Embryonic facial prominence (tissue), 1 donor: Measurements from ENCODE around the gene TSPAN18.

Source experiments
- DNase-seq: peaks from one replicate; pipeline ENCODE4 v3.0.0-alpha.2; 2016; ENCODE audit errors: extremely low spot score

The TSPAN18 gene

GRCh38 chr11:44797051-44797450, 70.3 kb downstream of the TSPAN18 start:
- no peak for DNase-seq

DNA sequence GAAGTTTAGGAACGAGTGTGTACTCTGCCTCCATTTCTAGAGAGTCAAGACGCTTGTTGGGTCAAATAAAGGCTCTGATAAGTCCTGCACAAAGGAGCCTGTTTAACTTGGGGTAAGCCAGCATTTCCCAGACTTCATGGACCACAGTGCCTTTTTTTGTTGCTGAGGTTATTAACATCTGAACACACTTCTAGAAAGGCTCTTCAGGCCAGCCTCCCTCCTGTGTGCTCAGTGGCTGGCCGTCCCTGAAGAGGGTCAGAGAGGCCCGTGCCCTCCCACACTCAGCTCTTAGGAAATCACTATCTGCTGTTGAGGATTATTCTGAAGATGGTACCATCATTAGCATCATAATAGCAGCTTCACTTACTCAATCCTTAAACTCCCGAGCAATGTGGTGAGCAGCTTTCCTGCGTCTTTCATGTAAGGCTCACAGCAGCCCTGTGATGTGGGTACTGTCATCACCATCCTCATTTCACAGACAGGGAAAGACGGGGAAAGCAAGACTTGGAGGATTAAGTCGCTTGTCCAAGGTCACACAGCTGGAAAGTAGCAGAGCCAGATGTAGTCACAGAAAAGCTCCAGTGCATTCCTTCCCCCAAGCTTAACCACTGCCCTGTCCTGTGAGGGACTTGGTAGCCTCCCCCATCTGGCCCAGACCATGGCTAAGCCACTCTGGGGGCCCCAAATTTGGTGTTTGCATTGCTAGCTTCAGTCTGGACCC, 71.3 kb downstream of the TSPAN18 start:
- DNase-seq = no peak

GRCh38 chr11:44798607-44798972, 71.8 kb downstream of the TSPAN18 start:
- DNase-seq = no peak

GRCh38 chr11:44799012-44799411, 72.2 kb downstream of the TSPAN18 start:
- DNase-seq = no peak

DNA sequence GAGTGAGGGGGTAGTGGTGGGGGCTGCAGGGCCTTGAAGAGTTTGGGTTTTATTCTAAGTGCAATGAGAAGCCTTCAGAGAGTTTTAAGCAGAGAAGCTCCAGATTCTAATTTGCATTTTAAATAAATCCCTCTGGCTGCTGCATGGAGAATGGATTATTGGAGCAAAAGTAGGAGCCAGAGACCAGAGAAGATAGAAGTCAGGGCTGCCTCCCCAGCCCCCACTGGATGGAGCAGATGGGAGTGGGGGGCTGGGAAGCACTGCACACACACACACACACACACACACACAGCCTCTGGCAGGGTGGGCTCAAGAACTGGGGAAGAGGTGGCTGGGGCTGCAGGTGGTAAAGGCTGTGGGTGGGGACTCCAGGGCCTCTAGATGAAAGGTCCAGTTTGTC, 75.6 kb downstream of the TSPAN18 start:
- DNase-seq = no peak

DNA sequence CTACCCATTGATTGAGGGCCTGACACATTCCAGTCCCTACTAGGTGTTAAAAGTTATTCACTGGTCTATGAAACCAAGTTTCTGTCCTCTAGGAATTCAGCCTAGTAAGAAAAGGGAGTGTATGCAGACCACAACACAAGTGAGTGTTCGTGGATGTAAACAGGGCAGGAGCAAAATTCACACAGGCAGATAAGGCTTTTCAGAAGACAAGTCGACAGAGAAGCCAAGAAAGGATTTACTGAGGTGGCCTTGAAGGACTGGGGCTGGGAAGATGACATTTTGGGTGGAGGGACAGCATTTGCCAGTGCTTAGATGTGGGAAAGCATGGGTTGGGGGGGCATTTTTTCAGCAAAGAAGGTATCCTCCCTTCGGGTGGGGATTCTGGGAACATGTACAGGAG, 76.2 kb downstream of the TSPAN18 start:
- no peak for DNase-seq

DNA sequence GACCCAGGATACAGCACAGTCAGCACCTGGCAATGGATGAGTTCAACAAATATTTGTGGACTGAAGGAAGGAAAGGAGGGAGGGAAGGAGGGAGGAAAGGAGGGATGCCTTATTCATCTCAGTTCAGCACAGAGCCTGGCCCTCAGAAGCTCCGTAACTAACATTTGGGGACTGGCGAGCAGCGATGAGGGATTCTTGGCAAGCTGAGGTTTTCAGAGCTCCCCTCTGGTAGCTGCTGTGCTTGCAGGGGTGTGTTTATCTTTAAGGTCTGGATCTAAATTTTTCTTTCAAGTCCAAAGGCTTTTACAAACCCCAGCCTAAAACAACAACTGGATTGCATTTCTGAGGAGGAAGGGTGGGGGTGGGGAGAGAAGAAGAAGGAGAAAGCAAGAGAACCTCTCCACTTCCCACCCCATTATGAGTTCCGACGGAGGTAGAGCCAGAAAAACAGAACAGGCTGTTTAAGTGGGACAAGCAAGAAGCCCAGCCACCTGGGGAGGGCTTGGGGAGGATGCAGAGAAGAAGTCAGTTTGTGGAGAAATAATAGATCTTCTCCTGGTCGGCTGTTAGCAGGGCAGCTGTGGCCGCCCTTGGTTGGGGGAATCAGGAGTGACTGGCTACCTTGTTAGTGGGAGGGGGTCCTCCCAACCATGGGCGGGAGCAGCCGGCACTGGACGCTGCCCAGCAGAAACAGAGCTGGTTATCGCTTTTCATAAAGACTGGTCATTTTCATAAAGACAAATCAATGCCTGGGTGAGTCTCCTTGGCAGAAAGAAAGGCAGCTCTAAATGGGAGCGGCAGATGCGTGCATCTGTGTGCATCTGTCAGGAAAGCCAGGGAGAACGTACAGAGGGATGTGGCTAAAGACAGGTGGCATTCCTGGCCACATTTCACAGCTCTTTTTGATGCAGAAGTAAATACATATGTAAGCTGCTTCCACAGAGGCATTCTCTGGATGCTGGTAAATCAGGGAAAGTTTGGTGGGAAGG, 78.0 kb downstream of the TSPAN18 start:
- DNase-seq = no peak

- DNase-seq = no peak
These were observed 78.8 kb downstream of the TSPAN18 start for GRCh38 chr11:44805596-44805995.

DNA sequence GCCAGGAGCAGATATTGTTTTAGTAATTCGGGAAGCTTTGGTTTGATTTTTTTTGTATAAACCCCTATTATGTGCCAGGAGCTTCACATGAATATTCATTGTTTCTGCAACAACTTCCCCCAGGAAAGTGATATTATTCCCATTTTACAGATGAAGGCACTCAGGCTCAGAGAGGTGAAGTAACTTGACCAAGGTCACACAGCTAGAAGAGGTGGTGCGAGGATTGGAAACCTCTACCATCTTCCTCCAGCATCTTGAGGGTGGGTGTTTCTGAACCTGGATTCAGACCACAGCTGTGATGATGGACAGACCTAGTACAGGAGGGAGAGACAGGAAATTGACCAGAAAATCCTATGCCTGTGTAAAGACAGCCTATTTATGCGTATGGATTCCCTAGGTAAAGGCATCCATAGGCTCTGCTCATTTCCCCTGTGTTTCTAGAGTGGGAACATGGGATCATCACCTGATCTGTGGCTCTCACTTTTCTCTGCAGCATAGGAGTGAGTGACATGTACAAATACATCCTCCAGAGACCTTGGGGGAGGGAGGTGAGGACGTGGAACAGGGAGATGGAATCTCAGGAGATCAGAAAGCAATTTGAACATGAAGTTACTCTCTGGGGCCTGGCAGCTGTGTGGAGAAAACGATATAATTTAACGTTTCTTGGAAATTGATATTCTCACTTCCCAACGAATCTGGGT, 81.4 kb downstream of the TSPAN18 start:
- DNase-seq = no peak

DNA sequence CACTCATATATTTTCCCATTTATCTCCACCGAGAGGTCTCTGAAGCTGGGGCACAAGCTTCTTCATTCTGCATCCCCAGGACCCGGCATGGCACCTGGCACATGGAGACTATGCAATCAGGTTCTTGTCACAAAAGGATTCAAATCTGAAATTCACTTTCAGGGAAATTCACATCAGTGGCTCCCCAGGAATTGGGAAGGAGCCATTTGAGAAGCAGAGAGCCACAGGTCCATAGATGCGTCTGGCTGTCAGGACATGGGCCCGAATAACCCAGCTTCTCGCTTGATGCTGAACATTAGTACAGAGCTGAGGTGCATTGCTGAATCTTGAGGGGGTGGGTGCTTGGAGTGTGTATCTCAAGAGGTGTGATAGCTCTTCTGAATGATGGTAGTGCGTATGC, 82.5 kb downstream of the TSPAN18 start:
- no peak for DNase-seq

GRCh38 chr11:44811841-44812448, 85.2 kb downstream of the TSPAN18 start:
- DNase-seq = no peak

GRCh38 chr11:44812971-44813370, 86.2 kb downstream of the TSPAN18 start:
- no peak for DNase-seq

GRCh38 chr11:44813401-44813800, 86.6 kb downstream of the TSPAN18 start:
- no peak for DNase-seq

DNA sequence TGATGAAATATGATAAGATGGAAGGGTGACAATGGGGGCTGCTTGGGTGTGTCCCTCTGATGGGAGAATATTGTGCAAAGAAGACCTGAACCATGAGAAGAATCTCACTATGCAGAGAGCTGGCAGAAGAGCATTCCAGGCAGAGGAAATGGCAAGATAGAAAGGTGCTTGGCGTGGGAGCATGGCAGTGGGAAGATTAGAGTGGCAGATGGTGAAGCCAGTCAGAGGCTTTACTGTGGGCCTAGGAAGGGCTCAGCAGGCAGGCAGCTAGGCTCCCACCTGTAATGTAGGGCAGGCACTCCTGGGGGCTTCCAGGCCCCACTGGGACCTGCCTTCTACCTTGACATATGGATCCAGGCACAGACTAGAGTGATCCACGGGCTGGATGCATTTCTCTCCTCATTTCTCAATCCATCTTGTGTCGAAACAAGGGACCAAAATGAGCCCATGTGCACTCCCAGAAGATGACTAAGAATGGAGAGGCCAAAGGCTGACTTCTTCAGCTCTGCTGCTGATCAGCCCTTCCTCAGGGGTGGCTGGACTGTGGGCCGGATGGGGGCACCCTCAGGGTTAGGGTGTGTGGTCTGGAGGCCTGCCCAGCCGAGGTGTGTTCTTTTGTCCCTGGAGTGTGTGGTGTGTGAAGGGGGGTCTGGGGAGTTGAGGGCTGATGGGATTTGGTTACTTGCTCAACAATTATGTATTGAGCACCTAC, 88.3 kb downstream of the TSPAN18 start:
- no peak for DNase-seq

- no peak for DNase-seq
These were observed 89.2 kb downstream of the TSPAN18 start for GRCh38 chr11:44815917-44816456.

DNA sequence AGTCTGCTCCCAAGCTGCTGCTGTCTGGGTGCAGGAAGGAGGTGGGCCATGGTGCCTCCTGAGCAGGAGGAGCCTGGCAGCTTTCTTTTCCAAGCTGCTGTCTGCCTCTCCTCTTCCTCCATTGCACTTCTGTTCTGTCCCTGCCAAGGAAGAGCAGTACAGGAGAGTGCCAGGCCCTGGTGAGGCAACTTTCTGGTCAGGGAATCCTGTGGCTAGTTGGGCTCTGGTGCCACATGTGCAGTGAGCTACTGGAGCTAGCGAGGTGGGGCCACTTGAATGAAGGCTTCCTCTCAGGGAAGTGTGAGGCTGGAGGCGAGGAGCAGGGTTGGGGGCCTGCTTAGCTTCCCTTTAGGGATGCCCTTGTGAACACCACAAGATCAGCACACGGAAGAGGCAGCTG, 90.0 kb downstream of the TSPAN18 start:
- DNase-seq = no peak

GRCh38 chr11:44817207-44817949, 90.6 kb downstream of the TSPAN18 start:
- no peak for DNase-seq

- no peak for DNase-seq
These were observed 91.3 kb downstream of the TSPAN18 start for GRCh38 chr11:44818110-44818509.

DNA sequence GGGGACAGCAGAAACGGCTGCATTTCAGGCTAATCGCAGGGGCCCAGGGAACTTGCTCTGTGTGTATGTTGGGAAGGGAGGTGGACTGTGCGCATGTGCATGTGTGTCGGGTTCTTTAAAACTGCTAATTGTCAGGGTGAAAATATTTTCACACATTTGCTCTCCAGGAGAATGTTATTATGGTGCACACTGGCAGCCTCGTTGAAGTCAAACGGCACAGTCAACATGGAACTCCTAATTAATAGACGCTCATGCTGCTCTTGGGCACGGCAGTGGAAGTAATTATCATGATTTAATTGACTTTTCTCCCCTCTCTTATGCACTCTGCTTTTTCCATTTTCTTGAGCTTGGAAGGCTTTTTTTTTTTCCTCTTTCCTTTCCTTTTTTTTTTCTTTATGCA, 92.6 kb downstream of the TSPAN18 start:
- no peak for DNase-seq

DNA sequence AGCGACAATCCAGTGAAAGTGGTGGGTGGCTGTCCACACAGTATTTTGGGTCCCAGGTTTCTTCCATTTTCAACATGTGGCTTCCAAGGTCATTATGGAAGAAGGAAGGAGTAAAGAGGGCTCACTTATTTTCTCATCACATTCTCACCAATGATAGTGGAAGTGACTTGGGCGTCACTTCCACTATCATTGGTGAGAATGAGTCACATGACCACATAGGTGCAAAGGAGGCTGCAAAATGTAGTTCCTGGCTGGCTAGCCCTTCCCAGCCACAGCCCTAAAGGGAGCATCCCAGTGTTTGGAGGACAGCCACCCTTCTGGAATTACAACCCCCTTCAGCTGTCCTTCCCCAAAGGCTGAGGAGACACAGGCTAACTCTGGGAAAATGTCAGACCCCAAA, 95.6 kb downstream of the TSPAN18 start:
- DNase-seq = no peak
